Heart left ventricle (tissue), 16 donors: ENCODE measurements around the gene KCNJ6. TPM values are rescaled to one million over a fixed set of nuclear protein-coding genes. Genes with fewer than 3 reads are reported as not detected.

Experiments used
- ATAC-seq, 4 donors: fragments of 200-7000 bp; cut with Tn5 transposase; one replicate each; pipeline ENCODE4 v1.9.1; 2020 to 2022; ENCODE audit warnings: moderate library complexity in 4 of 4, mild to moderate bottlenecking in 3 of 4, moderate number of reproducible peaks in 1 of 4
- DNase-seq, 5 donors: peaks; one replicate each; pipeline ENCODE4 v3.0.0-alpha.2; 2020
- H3K27ac ChIP-seq, 12 donors: fragments of 200-600 bp; sonication (generic) in 4 of 12; one replicate each; pipeline versions ENCODE4 v1.5.0 to v1.8.0; 2016 to 2022; ENCODE audit warnings: mild to moderate bottlenecking in 2 of 12
- H3K27me3 ChIP-seq, 9 donors: fragments of 200-600 bp; sonication (generic) in 2 of 9; one replicate each; pipeline versions ENCODE4 v1.5.1 to v1.8.0; 2016 to 2022; ENCODE audit warnings: mild to moderate bottlenecking in 3 of 9
- H3K36me3 ChIP-seq, 9 donors: fragments of 200-600 bp; sonication (generic) in 2 of 9; one replicate each; pipeline versions ENCODE4 v1.5.0 to v1.8.0; 2018 to 2022; ENCODE audit warnings: mild to moderate bottlenecking in 2 of 9
- H3K4me1 ChIP-seq, 12 donors: fragments of 200-600 bp; sonication (generic) in 4 of 12; one replicate each; pipeline versions ENCODE4 v1.5.0 to v1.8.0; 2016 to 2022; ENCODE audit warnings: mild to moderate bottlenecking in 3 of 12
- H3K4me3 ChIP-seq, 12 donors: fragments of 200-600 bp; sonication (generic) in 4 of 12; one replicate each; pipeline versions ENCODE4 v1.5.0 to v1.8.0; 2017 to 2022; ENCODE audit warnings: mild to moderate bottlenecking in 9 of 12, moderate library complexity in 4 of 12
- H3K9me3 ChIP-seq, 12 donors: fragments of 200-600 bp; sonication (generic) in 4 of 12; one replicate each; pipeline versions ENCODE4 v1.5.0 to v1.8.0; 2016 to 2022; ENCODE audit warnings: mild to moderate bottlenecking in 1 of 12
- CTCF ChIP-seq, 12 donors: fragments of 200-600 bp; sonication (generic) in 4 of 12; IDR thresholded peaks; one replicate each; pipeline versions ENCODE4 v1.5.0 to v1.8.0; 2018 to 2022; ENCODE audit warnings: antibody characterized with exemption in 12 of 12, mild to moderate bottlenecking in 5 of 12
- POLR2A ChIP-seq, 2 donors: fragments of 450-650 bp; IDR thresholded peaks; one replicate each; pipeline ENCODE4 v1.6.1; 2017; ENCODE audit warnings: antibody characterized with exemption in 2 of 2, mild to moderate bottlenecking in 2 of 2, moderate library complexity in 2 of 2
- WGBS, 4 donors: extraction: QIAGEN DNeasy Blood & Tissue Kit in 2 of 4; methylation state at CpG; one replicate each; pipeline versions ENCODE4 v1.1.5 to v1.1.7; 2013 to 2018; 5-methylcytosine and 5-hydroxymethylcytosine counted together
- intact Hi-C, 10 donors: fragments of 100-400 bp; cut with DNase I; formaldehyde crosslinking; loops; one replicate each; pipeline versions ENCODE4 v1.11.1 to v1.14.2; 2022
- polyA plus RNA-seq, 2 donors: library from polyadenylated mRNA; stranded (reverse); fragments of 200-250 nt; gene quantifications; one replicate each; pipeline ENCODE4 v1.2.3, GENCODE V29; 2013
- total RNA-seq, 9 donors: library from RNA; depleted of rRNA in 2 of 9; stranded (reverse); fragments of >200 nt in 2 of 9; fragmentation: NEBNext Ultra II Directional in 3 of 9; extraction: Animal tissue kit (Norgen Biotek cat#: 25700) in 3 of 9; gene quantifications; one replicate each; pipeline versions ENCODE4 v1.1.0 to v1.2.4, GENCODE V29; 2016 to 2023
- donor health status: ischemic (EF 13 %, LVEDD 7.1; RV severe dilation, severe dysfunction).
- donor health status: healthy with polysubstance abuse.
- donor health status: DM: no; HTN: yes; CAD: no.
- donor health status: DM: no; HTN: no; CAD: no.
- donor health status: ischemic (EF 25% LVEDD 6.9; RV normal size, moderate dysfunction).
- donor health status: ischemic (EF 25% LVEDD 5.7; RV mildly dilated, moderate dysfunction).
- donor health status: healthy.
- donor health status: DM: yes; HTN: yes; CAD: no.
- donor health status: ischemic (EF 35%, LVEDD 5.7; RV mildly dilated, moderate dysfunction).
- donor health status: nonischemic (EF 11% LVEDD 7.7; RV severe dilation, severe dysfunction).
- donor health status: DM: yes; HTN: yes; CAD: no.
- donor health status: PGD.
- donor health status: ischemic (EF 29% LVEDD 5.4; RV normal size, mild dysfunction).
- donor health status: nonischemic (EF 23%, LVEDD 6.1; RV moderate dilation, normal function).

KCNJ6 gene
- total and polyA plus RNA-seq, 11 donors: not detected

- Histone ChIP-seq H3K27me3 (no peaks in the 10 kb centered on the region), H3K4me1 (peaks cover 0 to 31% (median 13%) of the 10 kb centered on the region in 12 donors), H3K36me3 (no peaks in the 10 kb centered on the region), H3K27ac (peak overlapping the region; percentile 81 to 97 (median 92)), H3K4me3 (peak overlapping the region; percentile 57 to 89 (median 74)), H3K9me3 (no peaks in the 10 kb centered on the region)
- DNase-seq (peak; percentile 94 to 97 (median 96)), ATAC-seq (peak; percentile 94 to 96 (median 95))
- intact Hi-C loops: loop anchor here (1.0 to 10.0 kb wide), 12 partner anchors 49 to 359 kb away; partner anchors contain the start of genes DYRK1A (in 7 of the 10) and VPS26C (in 5 of the 10)
- WGBS, 4 donors: 0 to 1% (median 0%) methylated on average over 32 to 67 of the region's 67 CpGs
- TF ChIP-seq POLR2A (IDR thresholded peaks at IDR 0.05) (peak in 1 of 2 donors; percentile 85), CTCF (IDR thresholded peaks at IDR 0.05) (peak in 11 of 12 donors; percentile 26 to 69 (median 42))
Measured at GRCh38 chr21:37563641-37564340, 352.5 kb downstream of the KCNJ6 start.

- DNase-seq (peak in 2 of 5 donors; percentile 48 to 52), ATAC-seq (peak in 3 of 4 donors; percentile 1 to 3 (median 3))
- Histone ChIP-seq H3K27me3 (no peaks in the 10 kb centered on the region), H3K36me3 (no peaks in the 10 kb centered on the region), H3K4me3 (peak overlapping the region; percentile 57 to 89 (median 74)), H3K27ac (peak overlapping the region; percentile 81 to 97 (median 92)), H3K4me1 (peaks cover 0 to 31% (median 13%) of the 10 kb centered on the region in 12 donors), H3K9me3 (no peaks in the 10 kb centered on the region)
- no peak for TF ChIP-seq CTCF (IDR thresholded peaks at IDR 0.05)
- WGBS, 4 donors: 43 to 61% (median 49%) methylated on average over 12 to 22 of the region's 22 CpGs
- intact Hi-C loops: loop anchor here (2.0 to 10.0 kb wide), 11 partner anchors 48 to 358 kb away; partner anchors contain the start of genes DYRK1A (in 6 of the 10) and VPS26C (in 5 of the 10)
Measured at GRCh38 chr21:37562920-37563640, 353.2 kb downstream of the KCNJ6 start.

- peaks cover 0 to 27% (median 10%) of the 10 kb centered on the region in 12 donors for H3K4me1 ChIP-seq
- H3K36me3 ChIP-seq: no peaks in the 10 kb centered on the region
- DNase-seq: no peak
- no peak for TF ChIP-seq CTCF (IDR thresholded peaks at IDR 0.05)
- no peak for ATAC-seq
- peak overlapping the region in 4 of 12 donors; percentile 91 to 95 (median 94) for H3K27ac ChIP-seq
- no peaks in the 10 kb centered on the region for H3K27me3 ChIP-seq
- intact Hi-C loops: loop anchor here (2.0 to 10.0 kb wide), 11 partner anchors 47 to 357 kb away; partner anchors contain the start of genes DYRK1A (in 6 of the 10) and VPS26C (in 5 of the 10)
- 88 to 91% (median 91%) methylated on average over 11 of the region's 11 CpGs for WGBS, 4 donors
- H3K4me3 ChIP-seq: peak overlapping the region in 1 of 12 donors; percentile 76
- no peaks in the 10 kb centered on the region for H3K9me3 ChIP-seq
Measured at GRCh38 chr21:37561941-37562919, 354.0 kb downstream of the KCNJ6 start.
